CD4-positive, alpha-beta T cell treated with Interleukin-1 beta for 1 hour (primary cell): ENCODE data around the gene NXPH2.
"Not testable (repeated sequence)": the region's sequence is repeated elsewhere in the genome, so short reads cannot be mapped to it uniquely, and the experiment has no call there.

Experiments
- DNase-seq, 2 donors: peaks; one replicate each; pipeline ENCODE4 v3.0.0-alpha.2; 2020 to 2022

The NXPH2 gene

DNA sequence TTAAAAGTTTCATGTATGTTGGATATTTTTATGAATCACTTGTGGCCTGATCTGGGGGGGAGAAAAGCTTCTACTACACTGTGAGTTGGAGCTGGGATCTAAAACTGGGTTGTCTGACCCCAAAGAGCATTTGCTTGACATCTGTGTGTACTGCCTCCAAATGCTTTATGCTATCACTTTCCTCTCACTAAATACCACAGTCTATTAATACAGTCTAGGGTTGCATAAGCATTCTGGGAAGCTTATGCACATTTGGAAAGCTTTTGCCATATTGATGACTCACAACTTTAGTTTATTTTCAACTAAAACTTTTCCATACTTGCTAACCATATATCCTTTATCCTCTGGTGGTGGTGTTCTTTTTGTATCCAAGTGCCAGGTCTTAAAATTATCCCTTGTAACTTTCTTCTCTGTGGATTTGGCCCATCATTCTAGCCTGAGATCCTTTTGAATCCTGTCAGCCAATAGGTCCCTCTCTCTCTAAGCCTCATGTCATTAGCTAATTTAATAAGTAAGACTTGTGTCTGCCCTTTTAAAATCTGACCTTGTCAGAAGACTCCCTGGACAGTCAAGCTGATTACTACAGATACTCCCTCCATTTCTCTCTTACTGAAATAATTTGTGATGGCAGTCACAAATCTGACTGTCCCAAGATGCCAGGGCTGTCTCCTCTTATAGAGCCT, 72.7 kb downstream of the NXPH2 start:
- DNase-seq = no peak

DNA sequence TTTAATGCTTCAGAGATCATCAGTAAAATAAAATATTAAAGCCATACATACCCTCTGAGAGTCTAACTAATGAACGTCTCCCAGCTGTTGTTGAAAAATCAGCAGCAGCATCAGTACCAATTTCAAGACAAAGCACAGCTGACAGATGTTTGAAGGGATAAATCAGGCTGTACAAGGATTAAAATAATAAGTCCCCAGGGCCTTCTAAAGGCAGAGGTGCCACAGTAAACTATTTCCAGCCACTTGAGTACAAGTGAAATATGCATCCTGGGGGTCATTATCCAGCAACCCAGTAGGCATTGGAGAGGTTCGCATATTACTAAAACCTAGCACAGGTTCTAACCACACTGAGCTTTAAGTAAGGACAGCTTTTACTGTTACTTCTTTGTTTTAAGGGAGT, 76.9 kb downstream of the NXPH2 start:
- DNase-seq = no peak

DNA sequence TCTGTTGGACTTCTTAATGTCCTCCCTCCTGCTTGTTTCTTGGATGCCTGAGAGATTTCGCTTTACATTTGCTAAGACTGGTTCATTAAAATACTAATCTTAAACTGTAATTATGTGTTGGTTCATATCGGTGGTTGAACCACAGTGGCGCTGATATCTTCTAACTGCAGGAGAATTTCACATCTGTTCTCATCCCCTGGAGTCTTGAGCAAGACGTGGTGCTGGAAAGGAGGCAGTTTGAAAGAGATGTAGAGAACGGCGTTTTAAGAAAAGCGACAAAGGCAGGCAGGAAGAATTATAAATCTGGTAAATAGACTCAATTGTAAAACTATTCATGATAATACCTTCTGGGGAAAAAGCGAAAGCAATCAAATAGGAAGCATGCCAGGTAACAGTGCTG, 79.5 kb downstream of the NXPH2 start:
- no peak for DNase-seq

DNA sequence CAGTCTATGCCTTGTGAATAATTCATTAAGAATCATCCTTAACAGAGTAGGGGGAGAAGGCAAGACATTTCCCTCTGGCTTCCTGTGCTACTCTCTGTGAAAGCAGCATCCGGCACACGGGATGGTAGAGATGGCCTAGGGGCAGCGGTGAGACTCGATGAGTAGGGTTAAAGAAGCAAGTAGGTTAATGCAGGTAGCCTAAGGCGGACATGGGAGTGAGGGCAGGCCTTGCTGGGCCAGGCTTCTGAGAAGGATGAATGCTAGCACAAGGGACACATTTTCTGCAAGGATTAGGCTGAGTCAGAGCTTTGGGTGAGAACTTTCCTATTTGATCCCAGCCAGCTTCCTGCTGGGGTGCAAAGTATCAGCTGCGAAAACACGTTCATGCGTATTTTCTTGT, 80.8 kb downstream of the NXPH2 start:
- no peak for DNase-seq

DNA sequence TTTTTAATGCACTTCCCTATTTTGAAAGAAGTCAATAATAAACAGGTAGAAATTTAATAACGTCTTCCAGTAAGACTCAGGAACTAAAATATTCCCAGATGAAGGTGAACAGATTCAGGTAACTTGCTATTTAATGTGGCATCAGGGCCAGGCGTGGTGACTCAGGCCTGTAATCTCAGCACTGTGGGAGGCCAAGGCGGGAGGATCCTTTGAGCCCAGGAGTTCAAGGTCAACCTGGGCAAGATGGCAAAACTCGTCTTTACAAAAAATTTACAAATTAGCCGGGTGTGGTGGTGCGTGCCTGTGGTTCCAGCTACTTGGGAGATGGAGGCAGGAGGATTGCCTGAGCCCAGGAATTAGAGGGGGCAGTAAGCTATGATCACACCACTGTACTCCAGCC, 81.8 kb downstream of the NXPH2 start:
- no peak for DNase-seq

DNA sequence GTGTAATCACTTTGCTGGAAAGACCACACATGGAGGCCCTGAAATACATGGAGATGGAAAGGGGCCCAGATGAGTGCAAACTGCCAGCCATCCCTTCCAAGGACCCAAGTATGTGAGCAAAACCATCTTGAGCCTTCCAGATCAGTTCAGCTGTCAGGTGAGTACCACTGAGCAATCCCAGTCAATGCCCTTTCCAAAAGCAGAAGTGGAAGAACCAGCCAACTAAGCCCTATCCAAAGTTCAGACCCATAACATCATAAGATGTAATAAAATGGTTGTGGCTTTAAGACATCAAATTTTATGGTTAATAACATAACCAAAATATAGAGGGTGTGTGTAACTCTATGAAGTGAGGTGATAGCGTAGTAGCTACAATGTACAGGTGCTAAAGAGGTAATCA, 88.5 kb downstream of the NXPH2 start:
- no peak for DNase-seq

DNA sequence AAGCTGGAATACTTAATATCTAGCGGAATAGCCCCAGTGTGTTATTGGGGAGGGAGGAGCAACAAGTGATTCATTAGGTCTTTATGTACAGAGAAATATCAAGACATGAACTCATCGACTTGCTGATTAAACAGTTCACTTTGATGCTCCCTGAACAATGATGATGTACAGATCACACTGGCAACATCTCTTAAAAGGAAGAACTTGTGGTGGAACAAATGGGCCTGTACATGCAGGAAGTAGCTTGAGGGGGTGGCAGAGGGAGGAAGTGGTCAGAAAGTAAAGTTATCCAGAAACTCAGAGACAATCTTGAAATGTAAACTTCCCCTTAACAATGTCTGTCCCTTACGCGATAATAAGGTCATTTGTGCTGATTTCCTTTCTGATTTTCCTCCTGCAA, 90.5 kb downstream of the NXPH2 start:
- no peak for DNase-seq

DNA sequence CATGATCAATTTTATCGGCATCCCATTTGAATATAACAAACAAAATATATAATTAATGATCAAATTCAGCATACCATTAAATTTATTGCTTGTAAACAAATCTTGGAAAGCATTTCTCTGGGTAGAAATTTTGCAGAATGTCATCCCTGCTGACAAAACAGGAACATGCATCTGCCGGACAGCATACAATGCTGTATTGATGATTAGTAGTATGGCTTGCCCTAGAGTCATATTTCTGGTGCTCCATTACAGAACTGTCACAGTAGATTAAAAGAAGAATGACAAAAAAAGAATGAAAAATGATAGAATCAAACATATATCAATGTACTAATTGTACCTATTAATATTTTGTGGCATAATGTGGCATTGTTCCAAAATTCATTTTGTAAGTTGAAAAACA, 98.0 kb downstream of the NXPH2 start:
- DNase-seq = no peak

DNA sequence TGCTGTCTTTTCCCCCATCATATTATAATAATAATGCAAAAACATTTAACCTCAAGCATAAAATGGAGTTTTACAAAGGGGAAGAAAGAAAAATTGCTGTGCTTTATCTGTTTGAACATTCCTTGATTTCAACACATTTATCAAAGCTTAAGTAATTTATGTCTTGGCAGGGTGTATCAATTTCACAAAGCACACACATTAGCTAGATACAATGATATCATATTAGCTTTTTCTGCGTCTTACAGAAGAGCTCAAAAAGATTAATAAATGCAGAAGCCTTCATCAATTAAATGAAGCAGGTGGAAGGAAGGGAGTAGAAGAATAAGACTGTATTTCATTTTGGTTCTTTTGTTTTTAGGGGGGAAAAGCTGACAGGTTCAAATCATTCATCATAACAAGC, 103.0 kb downstream of the NXPH2 start:
- no peak for DNase-seq

DNA sequence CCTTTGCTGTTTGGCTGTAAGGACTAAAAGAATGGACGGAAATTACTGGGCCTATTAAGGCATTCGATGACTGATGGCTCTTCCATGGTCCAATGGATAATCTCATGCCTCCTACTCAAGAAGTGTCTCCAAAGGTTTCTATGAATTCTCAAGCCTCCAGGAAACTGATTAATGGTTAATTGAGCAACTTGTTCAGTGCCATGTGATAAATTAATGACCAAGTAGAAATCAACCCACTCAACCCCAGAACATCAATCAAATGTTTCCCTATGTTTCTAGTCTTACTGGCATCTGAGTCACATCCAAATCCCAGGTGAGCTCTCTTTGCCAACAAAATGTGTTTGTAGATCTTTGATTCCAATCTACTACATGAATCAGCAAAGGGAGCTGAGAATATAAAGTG, 103.6 kb downstream of the NXPH2 start:
- DNase-seq = no peak

DNA sequence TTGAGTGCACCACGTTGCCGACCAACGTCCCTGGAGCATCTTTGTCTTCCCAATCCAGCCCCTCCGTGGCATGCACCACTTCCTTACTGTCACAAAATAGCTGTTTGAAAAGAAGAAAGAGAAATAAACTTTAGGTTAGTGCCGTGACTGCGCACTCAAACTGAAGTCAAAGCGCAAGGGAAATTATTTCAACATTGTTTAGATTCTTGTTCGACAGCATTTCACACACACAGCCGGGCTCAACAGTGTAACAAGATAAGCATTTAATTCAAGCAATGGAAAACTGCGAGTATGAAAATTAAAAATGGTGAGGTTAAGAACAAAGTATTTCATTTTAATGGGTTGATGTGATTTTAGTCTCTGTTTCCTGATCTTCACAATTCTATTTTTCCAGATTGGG, 108.6 kb downstream of the NXPH2 start:
- DNase-seq = no peak

DNA sequence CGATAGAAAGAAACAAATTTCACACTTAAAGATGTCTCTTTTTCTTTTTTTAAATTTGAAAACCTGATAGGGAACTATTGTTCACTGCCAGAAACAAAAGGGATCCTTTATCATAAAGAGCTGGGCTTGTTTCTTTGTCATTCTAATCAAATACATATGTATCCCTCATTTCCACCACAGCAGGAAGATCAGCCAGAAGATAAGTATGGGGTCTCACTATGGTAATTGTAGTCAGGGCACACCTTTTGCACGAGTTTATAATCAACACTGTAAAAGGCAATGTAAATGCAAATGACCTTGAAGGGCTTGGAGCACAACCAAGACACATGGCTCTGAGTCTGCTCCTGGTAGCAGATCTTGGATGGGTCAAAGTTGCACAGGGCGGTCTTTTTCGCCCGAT, 109.5 kb downstream of the NXPH2 start:
- DNase-seq = no peak

DNA sequence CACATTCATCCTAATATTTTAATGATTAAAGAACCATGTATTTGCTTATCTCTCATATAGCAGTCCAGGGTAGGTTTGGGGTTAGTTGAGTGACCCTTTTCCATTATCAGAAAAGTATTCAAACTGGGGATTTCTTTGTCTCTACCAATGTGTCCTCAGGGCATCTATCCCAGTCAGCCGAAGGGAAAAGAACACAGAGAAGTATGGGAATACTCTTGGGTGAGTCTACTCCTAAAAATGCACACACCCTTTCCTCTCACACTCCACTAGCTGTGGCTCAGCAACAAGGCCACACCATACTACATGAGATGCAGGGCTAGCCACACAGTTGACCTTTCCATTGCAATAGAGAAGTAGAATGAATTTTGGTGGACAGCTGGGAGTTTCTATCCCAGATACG, 114.3 kb downstream of the NXPH2 start:
- no peak for DNase-seq

DNA sequence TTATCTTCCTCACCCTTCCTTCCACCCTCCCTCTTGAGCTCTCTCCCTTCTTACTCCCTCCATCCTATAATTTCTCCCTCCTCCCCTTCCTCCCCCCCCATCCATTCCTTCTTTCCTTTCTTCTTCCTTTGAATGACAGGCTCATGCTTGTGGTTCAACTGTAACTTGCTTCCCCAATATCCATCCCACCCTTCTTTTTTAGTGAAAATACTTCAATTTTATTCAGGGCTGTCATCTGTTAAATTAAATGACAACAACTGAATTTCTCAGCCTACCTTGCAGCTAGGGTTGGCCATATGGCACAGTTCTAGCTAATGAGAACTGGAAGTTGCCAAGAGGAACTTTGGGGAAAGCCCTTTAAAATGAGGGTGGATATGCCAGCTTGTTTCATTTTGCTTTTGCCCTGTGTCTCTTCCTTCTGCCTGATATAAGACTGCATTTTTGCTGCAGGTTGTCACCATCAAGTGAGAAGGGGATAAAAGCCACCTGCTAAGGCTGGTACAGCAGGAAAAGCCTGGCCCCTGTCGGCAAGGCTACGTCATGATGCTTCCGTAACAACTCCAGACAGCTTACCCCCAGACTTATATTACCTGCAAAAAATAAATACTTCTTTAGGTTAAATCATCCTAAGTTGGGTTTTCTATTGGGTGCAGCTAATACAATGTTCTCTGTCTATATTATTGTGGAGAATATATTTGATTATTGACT, 121.8 kb downstream of the NXPH2 start:
- no peak for DNase-seq

DNA sequence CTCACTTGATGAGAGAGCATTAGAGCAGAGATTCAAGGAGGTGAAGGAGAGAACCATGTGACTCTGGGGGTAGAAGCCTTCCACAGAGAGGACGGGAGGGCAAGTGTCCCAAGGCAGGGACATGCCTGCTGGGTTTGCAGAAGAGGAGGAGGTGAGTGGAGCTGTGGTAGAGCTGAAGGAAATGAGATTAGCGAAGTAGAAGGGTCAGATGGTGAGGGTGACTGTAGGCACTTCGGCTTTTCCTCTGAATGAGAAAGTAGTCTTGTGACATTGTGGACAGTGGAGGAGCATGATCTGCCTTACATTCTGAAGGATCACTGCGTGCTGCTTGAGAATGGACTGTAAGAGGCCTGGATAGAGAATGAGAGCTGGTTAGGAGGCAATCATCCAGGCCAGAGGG, 126.0 kb downstream of the NXPH2 start:
- DNase-seq = no peak

DNA sequence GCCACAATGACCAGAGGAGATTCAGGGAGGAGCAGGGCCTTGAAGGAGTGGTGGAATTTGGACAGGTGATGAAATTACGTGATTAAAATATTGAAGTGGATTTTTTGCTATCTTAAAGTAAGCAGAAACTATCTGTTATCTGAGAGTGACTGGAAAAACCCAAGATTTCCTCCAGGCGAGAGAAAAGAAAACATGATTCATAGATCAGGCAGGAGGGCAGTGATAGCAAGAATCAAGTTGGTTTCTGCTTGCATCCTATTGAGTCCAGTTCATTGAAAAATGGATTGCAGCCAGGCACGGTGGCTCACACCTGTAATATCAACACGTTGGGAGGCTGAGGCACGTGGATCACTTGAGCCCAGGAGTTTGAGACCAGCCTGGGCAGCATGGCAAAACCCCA, 127.8 kb downstream of the NXPH2 start:
- DNase-seq = no peak

DNA sequence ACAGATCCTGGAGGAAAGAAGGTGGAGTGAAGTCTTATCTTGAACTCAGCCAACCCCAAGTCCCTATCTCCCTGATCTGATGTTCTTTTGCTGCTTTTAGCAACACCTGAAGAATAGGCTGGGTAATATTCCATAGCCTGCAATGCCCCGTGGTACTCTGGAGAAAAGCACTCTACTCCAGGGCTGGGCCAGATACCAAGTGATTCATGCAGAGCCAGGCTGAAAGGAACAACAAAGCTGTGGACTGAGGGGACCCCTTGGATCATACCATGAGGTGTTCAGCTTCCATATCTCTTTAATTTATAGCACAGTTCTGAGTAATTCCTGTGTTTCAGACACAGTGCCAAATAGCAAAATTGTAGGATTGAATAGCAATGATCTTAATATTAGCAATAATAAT, 130.6 kb downstream of the NXPH2 start:
- no peak for DNase-seq

DNA sequence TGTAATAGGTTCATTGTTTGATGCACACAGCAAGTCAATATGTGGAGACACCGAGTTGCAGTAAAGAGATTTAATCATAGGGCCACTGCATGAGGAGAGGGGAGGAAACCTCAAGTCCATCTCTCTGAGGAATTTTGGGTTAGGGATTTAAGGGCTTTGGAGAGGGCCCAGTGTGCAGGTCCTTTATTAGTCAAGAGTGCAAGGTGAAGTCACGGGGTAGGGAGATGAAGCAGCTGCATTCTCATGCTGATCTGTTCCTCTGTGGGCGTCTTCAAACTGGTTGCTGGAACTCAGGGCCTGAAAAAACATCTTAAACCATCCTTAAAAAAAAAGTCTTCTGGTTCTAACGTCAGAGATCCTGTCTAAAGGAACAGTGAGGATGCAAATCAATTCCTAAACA, 131.6 kb downstream of the NXPH2 start:
- no peak for DNase-seq

DNA sequence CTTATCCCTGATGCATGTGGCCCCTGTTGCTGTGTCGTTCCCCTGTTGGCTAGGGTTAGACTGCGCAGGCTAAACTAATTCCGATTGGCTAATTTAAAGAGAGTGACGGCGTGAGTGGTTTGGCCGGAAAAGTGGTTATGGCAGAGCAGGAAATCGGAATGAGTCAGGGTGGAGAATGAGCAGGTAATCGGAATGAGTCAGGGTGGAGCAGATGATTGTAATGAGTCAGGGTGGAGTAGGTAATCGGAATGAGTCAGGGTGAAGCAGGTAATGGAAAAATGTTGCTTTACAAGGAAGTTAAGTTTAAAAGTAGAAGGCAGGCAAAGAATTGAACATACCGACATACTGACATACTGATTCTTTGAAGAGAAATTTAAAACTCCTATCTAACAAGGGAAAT, 135.4 kb downstream of the NXPH2 start:
- not testable (repeated sequence) for DNase-seq

DNA sequence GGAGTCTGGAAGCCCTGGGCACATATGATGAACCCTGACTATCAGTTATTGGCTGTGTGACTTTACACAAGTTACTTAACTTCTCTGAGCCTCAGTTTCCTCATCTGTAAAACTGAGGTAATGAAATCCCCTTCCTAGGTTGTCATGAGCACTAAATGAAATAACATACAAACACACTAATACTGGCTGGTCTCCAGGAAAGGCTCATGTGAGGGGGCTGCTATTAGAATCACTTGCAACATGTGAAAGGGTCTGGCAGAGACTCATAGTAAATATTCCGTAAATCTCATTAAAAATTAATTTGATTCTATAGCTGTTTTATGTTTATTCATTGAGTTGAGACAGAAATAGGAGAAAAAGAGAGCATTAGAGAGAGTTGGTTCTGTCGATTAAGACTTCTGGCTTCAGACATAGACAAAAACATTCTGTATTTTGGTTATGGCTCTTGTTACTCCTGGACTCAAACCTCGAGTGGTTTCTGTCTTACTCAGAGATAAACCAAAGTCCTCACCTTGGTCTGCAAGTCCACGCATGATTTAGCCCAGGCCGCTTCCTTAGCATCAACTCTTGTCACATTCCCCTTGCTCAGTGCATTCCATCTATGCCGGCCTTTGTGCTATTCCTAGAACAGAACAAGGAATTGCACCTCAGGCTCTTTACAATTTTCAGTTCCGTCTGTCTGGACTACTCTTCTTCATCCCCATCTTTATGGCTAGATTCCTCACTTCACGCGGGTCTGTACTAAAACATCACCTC, 139.1 kb downstream of the NXPH2 start:
- DNase-seq = no peak

DNA sequence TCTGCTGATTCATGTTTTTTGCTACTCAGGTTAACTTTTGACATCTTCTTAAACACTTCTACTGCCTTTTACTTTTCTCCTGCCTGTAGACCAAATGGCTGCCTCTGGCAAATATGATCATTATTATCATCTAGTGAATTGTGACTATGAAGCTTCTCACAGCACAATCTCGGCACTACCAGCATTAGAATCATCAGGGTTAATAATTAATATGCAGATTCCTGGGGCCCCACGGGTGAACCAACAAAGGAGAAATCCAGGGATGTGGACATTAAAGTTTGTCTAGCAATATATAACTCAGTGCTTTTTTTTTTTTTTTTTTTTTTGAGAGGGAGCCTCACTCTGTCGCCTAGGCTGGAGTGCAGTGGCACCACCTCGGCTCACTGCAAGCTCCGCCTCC, 142.5 kb downstream of the NXPH2 start:
- no peak for DNase-seq

DNA sequence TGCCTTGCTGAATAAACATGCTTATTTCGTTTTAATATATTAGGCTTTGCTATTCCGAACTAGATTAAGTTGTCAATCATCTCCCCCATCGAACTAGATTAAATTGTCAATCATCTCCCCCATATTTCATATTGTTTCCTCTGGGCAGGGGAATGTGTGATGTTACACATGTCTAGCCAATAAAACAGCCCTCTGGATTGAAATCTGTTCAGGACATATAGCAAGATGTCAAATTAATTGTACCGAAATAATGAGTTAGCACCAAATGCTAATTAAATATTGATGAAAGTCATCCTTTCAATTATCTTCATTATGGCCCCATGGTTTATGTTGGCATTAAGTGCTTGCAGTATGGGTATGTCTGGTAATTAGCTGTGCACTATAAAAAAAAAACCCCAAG, 143.1 kb downstream of the NXPH2 start:
- DNase-seq = no peak

DNA sequence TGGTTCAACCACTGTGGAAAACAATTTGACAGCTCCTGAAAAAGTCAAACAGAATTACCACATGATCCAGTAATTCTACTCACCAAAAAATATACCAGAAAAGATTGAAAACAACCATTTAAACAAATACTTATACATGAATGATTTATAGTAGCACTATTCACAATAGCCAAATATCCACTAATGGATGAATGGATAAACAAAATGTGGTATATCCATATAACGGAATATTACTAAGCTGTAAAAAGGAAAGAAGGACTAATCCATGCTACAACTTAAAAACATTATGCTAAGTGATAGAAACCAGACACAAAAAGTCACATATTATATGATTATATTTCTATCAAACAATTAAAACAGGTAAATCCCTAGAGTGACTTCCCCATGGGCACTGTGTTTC, 147.1 kb downstream of the NXPH2 start:
- DNase-seq = no peak

DNA sequence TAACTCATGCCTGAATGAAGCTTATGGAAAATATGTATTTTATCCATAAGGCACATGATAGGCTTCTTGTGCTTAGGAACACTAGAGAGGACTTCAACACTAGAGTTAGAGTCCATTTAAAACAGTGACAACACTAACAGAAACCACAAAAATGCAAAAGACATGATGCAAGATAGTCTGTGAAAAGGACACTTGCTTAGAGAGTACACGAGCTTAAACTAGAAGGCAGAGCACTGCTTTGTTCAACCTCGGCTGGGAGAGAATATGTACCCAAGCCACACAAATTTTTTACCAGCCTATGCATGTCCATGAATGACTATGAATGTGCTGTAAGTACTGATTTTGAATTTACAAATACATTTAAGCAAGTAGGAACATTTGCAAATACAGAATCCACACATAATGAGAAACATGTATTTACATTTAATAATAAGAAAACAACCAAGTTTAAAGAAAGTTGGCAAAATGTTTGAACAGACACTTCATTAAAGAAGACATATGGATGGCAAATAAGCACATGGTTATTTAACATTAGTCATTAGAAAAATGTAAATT, 148.0 kb downstream of the NXPH2 start:
- no peak for DNase-seq
